Tibial nerve (tissue), 3 donors: ENCODE data around the gene MAGI1.

Source experiments
- POLR2A ChIP-seq, 2 donors: fragments of 450-650 bp; IDR thresholded peaks; one replicate each; pipeline ENCODE4 v1.6.1; 2017; ENCODE audit warnings: antibody characterized with exemption in 2 of 2, mild to moderate bottlenecking in 2 of 2, moderate library complexity in 2 of 2
- TF ChIP-seq, protein P1 (sequence below), 5 experiments: fragments of 200-600 bp in 3 of 5; fragments of 450-650 bp in 2 of 5; sonication (generic) in 3 of 5; IDR thresholded peaks; one replicate each; pipeline ENCODE4 v1.5.1; 2016 to 2019; ENCODE audit warnings: antibody characterized with exemption in 5 of 5, mild to moderate bottlenecking in 3 of 5, moderate library complexity in 2 of 5

GRCh38 chr3:65619451-65619881 lies 419.3 kb downstream of the MAGI1 start:
- TF ChIP-seq, protein P1, sequence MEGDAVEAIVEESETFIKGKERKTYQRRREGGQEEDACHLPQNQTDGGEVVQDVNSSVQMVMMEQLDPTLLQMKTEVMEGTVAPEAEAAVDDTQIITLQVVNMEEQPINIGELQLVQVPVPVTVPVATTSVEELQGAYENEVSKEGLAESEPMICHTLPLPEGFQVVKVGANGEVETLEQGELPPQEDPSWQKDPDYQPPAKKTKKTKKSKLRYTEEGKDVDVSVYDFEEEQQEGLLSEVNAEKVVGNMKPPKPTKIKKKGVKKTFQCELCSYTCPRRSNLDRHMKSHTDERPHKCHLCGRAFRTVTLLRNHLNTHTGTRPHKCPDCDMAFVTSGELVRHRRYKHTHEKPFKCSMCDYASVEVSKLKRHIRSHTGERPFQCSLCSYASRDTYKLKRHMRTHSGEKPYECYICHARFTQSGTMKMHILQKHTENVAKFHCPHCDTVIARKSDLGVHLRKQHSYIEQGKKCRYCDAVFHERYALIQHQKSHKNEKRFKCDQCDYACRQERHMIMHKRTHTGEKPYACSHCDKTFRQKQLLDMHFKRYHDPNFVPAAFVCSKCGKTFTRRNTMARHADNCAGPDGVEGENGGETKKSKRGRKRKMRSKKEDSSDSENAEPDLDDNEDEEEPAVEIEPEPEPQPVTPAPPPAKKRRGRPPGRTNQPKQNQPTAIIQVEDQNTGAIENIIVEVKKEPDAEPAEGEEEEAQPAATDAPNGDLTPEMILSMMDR (IDR thresholded peaks at IDR 0.05), result no peak
- TF ChIP-seq POLR2A (IDR thresholded peaks at IDR 0.05), result no peak
